HG02884 (cell line): ENCODE data around the gene SURF4.

ENCODE experiments used
- ATAC-seq: cut with Tn5 transposase; IDR thresholded peaks from one replicate; pipeline ENCODE4 v1.9.1; 2021; ENCODE audit warnings: mild to moderate bottlenecking, moderate library complexity; ENCODE audit not compliant: unreplicated experiment

Gene SURF4

DNA sequence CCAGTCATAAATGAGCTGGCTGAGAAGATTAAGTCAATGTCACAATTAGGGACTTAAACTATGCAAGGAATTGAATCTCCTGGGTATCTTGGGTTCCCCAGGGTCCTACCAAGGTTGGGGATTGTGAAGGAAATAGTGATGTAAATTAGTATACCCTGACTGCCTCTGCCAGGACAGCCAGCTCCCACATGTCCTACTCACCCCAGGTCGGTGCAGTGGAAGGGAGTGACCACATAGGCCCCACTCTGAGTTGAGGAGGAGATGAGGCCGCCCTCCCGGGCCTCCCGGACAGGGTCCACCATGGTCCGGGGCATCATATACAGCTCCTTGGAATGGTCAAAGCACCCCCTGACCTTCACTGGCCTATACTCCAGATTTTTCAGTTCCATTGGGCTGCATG is 22.3 kb downstream of the SURF4 start:
- ATAC-seq = no peak

GRCh38 chr9:133352635-133353340 is 23.1 kb downstream of the SURF4 start:
- no peak for ATAC-seq

DNA sequence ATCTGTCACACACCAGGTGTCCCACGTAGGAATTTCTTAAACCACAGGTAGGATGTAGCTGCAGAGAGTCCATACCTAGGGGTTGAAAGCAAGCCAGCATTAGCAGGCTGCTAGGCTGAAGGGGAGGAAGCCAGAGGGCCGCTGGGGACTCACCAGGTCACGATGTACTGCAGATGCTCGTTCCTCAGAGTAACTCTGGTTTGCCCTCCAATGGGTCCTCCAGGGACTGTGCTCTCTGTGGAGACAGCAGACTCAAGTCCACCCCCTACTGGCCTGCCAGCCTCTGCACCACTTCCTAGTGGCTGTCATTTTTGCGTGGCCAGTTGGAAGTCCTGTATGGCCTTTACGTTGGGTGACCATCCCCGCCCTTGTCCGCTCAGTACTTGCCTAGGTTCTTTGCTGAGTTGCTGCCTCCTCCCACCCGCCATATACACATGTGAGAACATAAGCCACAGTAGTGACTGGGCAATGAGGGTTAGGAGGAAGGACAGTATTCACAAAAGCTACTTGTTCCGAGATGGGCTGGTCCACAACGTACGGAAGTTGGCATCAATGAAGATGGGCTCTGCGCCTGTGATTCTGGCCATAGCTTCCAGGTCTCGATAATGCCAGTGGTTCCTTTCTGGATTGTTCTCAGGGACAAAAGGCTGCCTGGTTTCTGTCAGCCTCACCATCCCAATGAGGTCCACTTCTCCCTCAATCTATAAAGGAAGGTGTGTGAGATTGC is 23.8 kb downstream of the SURF4 start:
- ATAC-seq = no peak

- no peak for ATAC-seq
Measured at GRCh38 chr9:133351526-133351907, 24.3 kb downstream of the SURF4 start.

DNA sequence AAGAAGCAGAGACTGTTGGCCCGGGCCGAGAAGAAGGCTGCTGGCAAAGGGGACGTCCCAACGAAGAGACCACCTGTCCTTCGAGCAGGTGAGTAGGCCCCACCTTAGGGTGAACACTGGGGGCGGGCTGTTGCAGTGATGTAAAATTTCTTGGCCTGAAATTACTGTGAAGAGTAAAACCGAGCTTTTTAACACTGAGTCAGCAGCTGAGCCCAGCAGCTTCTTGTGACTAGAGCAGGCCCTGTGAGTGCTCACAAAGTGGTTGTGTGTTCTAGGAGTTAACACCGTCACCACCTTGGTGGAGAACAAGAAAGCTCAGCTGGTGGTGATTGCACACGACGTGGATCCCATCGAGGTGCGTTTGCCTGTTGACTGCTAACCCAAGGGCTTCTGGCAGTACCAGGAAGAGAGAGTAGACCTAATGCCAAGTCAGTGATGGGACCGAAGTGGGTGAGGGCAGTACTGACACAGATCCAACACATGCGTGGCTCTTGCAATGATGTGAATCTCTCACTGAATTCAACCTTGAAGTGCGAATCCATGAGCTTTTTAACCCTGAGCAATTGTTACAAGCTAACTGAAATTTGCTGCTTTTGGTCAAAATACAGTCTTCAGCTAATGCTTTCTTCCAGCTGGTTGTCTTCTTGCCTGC is 25.8 kb downstream of the SURF4 start:
- no peak for ATAC-seq

DNA sequence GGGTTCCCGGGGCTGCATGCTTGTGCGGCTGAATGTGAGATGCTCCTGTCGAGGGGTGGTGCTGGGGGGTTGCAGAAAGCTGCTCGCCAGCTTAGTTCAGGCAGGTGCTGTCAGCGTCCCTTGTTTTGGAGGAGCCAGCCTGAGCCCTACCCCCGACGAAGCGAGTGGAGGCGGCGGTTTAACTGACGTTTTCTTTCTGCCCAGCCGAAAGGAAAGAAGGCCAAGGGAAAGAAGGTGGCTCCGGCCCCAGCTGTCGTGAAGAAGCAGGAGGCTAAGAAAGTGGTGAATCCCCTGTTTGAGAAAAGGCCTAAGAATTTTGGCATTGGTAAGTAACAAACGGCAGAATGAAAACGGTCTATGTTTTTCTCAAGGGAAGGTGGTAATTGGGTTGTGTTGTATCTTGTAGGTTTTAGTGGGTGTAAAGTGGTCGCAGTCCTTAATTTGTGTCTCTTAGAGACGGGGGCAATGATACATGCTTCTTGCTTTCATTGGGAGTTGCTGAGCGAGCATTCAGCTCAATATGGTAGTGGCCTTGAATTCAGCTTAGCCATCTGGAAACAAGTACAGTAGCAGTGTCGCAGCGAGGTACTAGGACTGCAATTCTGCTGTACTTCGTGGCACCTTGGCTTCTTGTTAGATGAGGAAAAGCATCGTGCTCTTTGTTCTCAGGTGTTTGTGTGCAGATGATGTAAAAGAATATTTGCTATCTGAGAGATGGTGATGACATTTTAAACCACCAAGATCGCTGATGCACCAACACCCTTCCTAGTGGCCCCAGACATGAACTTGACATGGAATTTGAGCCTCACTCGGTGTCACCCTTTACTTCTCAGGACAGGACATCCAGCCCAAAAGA is 26.9 kb downstream of the SURF4 start:
- no peak for ATAC-seq

DNA sequence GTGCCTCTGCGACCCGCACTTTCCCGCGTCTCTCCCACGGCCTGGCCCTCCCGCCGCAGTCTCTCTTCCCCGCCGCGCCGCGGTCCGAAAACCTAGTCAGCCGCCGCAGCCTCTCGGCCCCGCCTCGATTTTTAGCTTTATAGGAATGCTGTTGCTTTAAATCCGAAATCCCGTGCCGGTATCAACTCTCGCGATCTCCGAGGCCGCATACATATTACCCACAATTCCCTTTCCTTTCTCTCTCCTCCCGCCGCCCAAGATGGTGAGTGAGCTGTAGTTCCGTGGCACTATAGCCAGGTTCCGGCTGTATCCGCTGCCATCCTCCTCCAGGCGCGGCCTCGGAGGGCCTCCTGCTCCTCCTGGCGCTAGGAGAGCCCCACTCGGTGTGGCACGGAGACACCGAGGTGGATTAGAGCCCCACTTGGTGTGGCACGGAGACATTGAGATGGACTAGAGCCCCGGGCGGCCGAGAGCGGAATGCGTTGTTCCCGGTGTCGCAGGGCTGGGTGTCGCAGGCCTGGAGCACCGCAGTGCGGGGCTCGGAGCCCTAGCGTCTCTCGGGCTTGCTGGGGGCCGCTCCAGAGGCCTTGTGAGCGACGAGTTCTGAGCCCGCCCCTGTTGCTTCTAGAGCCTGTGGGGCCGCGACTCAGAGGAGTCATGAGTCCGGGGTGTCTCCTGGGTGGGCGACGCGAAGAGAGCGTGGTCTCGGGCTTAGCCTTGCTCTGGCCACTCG is 27.7 kb downstream of the SURF4 start, which contains the start of the genes MED22 and RPL7A:
Gene MED22 (minus strand): TSS at position 147 of the 733 bp plus-strand sequence. CDS start 1,469 bp downstream, outside the sequence.
Gene RPL7A (plus strand): TSS at position 234 of the 733 bp plus-strand sequence. CDS start 26 bp downstream, at position 260.
- no peak for ATAC-seq

DNA sequence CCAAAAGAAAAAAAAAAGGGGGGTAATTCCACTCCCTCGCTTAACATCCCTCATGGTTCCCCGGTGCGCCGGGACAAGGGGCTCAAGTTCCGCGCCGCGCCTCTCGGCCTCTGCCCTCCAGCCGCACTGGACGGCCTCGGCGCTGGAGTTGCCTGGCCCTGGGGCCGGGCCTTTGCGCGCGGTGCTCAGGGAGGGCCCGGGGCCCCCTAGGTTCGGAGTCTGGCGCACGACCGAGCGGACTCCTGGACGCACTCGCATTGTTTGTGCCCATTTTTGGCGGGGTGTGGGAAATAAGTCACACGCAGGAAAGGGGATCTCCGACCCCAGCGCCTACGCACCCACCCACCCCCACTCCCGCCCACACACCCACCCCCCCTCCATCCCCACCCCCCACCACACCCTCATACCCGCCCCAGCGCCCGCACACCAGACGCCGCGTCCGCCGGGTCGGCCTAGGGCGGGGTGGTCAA is 28.3 kb downstream of the SURF4 start:
- ATAC-seq = no peak

DNA sequence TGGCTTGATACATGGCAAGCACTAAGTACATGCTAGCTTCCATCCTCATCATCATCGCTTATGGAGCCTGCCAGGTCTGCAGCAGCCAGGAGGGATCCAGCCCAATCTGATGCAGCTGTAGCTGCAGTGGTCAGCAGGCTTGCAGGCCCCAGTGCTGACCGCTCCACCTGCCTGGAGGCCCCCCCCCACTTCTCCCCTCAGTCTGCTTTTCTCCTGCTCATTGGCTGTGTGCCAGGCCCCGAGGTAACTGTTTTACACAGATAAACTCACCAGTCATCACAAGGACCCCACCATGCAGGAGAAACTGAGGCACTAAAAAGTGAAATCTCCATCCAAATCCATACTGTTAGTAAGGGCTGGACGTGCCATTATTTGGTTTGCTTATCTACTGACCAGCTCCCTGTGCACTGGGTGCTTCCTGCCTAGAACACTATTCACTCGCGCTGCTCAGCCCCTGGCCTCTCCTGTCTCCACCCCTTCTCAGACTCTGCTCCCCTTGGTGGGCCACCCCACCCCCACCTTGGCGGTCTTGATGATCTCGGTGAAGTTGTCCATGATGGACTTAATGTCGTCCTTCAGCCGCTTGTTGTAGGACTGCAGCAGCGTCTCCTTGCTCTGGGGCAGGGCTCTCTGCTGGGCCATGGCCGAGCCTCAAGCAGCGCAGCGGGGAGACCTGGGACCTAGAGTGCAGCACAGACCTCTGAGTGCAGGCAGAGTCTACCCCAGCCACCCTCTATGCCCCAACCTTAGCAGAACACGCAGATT is 29.7 kb downstream of the SURF4 start:
- no peak for ATAC-seq

DNA sequence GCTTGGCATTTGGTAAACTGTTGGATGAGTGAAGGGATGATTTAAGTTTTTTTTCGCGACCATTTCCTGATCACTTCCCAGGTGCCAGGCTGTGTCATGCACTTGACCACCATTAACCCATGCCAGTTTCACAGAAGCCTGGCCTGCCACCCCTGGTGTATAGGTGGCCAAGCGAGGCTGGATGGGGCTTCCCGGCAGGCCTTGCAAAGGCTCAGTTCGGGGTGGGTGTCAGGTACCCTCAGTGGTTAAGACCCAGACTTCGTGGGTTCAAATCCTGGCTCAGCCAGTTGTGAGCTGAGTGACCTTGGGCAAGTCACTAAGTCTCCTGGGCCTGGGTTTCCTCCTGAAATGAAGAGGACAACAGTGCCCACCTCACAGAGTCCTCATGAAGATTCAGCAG is 30.3 kb downstream of the SURF4 start:
- no peak for ATAC-seq

DNA sequence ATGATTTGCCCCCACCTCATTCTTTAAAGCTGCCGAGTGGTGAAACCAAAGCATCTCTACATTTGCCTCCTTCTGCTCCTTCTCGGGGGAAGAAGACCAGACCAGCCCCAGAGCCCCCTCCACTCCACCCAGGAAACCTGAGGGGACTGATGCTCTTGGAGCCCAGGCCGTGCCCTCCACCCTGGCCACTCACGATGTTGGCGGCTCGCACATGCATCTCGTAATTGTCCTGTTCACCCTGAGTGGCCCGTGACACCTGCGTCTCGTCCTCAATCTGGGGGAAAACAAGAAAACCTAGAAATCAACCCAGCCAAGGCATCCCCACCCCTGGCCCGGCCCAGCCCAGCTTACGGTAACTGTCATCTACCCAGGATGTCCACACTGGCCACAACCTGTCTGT is 30.9 kb downstream of the SURF4 start:
- no peak for ATAC-seq

GRCh38 chr9:133344071-133344470 is 31.8 kb downstream of the SURF4 start:
- ATAC-seq = no peak

DNA sequence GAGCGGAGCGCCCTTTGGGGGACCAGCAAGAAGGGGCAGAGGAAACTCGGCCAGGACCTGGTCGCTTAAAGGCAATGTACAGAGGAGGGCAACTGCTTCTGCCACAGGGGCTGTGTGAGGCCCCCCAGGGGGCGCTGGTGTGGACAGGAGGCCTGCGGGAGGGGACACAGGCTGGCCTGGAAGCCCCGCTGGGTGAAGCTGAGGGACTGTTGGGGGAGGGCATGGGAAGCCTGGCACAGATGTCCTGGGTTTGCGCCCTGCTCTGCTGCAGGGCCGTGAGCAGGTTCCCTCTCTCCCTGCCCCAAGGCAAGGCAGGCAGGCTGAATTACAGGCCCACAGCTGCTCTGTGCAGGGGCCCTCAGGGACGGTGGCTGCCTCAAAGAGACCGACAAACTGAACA is 33.3 kb downstream of the SURF4 start:
- ATAC-seq = no peak

DNA sequence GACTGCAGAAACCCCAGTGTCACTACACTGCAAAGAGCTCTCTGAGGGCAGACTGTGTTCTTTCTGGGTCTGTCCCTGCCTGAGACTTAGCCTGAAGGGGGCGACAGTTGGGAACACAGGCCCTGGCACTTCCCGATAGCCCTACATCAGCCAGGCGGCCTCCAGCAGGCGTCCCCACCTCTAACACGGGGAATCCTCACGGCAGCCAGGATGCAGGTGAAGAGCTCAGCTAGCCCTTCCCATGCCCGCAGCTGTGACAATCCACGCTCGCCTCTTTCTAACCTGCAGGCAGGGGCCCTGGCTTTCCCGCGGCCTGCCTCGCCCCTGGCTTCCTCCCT is 33.8 kb downstream of the SURF4 start:
- ATAC-seq = no peak

DNA sequence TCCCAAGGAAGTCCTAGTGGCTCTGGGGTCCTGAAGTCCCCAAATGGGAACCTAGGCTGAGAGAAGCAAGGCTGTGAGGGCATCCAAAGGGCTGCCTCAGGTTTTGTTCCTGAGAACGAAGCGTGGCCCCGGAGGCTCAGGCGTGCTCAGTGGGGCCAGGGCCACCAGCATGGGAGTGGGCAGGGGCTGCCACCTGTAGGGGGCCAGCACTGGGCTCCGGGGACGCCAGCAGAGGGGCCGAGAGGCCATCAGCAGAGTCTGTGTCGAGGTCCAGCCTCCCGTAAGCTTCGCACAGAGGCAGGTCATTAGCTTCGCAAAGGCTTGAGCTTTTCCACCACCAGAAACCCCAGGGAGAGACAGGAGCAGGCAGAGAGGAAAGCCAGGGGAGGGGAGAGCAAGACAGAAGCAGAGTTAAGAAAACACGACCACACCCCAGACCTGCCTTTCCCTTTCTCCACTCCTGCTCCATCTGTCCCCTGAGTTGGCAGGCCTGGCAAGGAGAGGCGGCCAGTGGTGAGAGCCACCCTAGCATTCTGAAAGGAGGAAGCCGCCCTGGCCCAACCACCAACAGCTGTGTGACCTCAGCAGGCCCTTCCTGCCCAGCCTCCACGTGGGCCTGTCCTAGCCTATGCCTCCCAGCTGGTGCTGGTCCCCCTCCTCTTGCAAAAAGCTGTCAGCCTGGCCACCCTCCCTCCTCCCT is 34.3 kb downstream of the SURF4 start:
- no peak for ATAC-seq

DNA sequence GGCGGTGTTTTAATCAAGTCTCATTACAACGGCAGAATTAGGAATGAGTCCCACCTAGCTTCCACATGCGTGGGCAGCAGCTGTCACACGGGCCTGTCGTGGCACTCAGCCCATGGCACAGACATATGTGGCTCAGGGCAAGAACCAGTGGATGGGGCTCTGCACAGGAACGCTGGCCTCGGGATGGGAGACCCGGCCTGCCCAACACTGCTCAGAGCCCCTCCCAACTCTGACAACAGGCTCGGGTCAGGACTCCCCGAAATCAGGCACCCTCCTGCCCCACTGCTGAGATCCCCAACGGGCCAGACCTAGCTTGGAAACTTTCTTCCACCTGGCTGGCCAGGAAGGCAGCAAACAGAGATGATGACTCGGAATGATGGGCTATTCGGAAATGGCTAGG is 34.9 kb downstream of the SURF4 start:
- ATAC-seq = no peak

- no peak for ATAC-seq
Measured at GRCh38 chr9:133340256-133340655, 35.6 kb downstream of the SURF4 start.

- no peak for ATAC-seq
Measured at GRCh38 chr9:133339641-133340040, 36.2 kb downstream of the SURF4 start.
